ENCODE measurements around the gene DGKB. TPM values are rescaled to one million over a fixed set of nuclear protein-coding genes. Genes with fewer than 3 reads are reported as not detected.

DGKB gene
- total and polyA plus RNA-seq, 2 donors (not counting 1 experiment from before 2014, with no cell fraction given), result 0.31 TPM; not detected in 1

GRCh38 chr7:14759785-14760184 is 142.8 kb downstream of the DGKB start:
- no peaks in the 10 kb centered on the region for H4K20me1 ChIP-seq (ENCODE audit: control insufficient read depth, extremely low read depth, insufficient read depth, low read length)
- no peak overlapping the region for H2AFZ ChIP-seq (ENCODE audit: low read length)
- no peaks in the 10 kb centered on the region for H3K9me3 ChIP-seq (ENCODE audit: control insufficient read depth, insufficient read depth, low read depth, low read length)
- no peak for TF ChIP-seq EZH2 (IDR thresholded peaks at IDR 0.05; ENCODE audit: low read length, missing control alignments)
- TF ChIP-seq, protein P1, sequence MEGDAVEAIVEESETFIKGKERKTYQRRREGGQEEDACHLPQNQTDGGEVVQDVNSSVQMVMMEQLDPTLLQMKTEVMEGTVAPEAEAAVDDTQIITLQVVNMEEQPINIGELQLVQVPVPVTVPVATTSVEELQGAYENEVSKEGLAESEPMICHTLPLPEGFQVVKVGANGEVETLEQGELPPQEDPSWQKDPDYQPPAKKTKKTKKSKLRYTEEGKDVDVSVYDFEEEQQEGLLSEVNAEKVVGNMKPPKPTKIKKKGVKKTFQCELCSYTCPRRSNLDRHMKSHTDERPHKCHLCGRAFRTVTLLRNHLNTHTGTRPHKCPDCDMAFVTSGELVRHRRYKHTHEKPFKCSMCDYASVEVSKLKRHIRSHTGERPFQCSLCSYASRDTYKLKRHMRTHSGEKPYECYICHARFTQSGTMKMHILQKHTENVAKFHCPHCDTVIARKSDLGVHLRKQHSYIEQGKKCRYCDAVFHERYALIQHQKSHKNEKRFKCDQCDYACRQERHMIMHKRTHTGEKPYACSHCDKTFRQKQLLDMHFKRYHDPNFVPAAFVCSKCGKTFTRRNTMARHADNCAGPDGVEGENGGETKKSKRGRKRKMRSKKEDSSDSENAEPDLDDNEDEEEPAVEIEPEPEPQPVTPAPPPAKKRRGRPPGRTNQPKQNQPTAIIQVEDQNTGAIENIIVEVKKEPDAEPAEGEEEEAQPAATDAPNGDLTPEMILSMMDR (conservative IDR thresholded peaks at IDR 0.05 in 1 of 2, IDR thresholded peaks at IDR 0.05 in 1 of 2; ENCODE audit: low read depth in 1 of 2, low read length in 2 of 2), result no peak
- H3K27ac ChIP-seq (ENCODE audit: insufficient read depth, low read length), result no peak overlapping the region
- H3K4me1 ChIP-seq (ENCODE audit: control insufficient read depth, extremely low read depth, insufficient read depth, low read length), result no peaks in the 10 kb centered on the region
- no peaks in the 10 kb centered on the region for H3K36me3 ChIP-seq (ENCODE audit: control insufficient read depth, insufficient read depth, low read length)
- H3K4me2 ChIP-seq (ENCODE audit: extremely low read depth, insufficient read depth, low read length), result no peak overlapping the region
- no peak overlapping the region for H3K9ac ChIP-seq (ENCODE audit: insufficient read depth, low read length)
- no peaks in the 10 kb centered on the region for H3K79me2 ChIP-seq (ENCODE audit: control insufficient read depth, insufficient read depth, low read length)
- no peaks in the 10 kb centered on the region for H3K27me3 ChIP-seq (ENCODE audit: control insufficient read depth, insufficient read depth, low read length)
- no peak overlapping the region for H3K4me3 ChIP-seq (replicated peaks in 1 of 4; ENCODE audit: control extremely low read depth in 1 of 4, insufficient read depth in 1 of 4, low read depth in 3 of 4, low read length in 4 of 4)
- DNase-seq (ENCODE audit: low read depth in 2 of 2), result peak in 1 of 2 donors; percentile 10

DNA sequence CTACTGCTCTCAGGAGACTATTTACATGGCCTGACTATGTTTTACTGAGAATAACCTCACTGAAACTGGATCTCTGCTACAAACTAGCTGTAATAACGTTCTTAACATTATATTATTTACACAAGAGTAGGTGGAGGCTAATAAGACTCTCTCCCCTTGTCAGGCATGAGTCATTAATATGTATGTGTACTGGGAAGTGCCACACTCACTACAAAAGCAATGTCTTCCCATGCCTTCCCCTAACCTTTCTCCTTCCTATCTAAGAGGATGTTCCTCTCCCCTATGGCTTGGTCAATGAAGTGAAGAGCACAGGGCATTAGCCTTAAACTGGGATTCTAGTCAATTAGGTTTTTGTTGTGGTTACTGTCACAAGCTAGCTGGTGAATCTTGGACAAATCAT is 147.9 kb downstream of the DGKB start:
- no peak overlapping the region for H3K4me3 ChIP-seq (replicated peaks in 1 of 4; ENCODE audit: control extremely low read depth in 1 of 4, insufficient read depth in 1 of 4, low read depth in 3 of 4, low read length in 4 of 4)
- no peaks in the 10 kb centered on the region for H3K79me2 ChIP-seq (ENCODE audit: control insufficient read depth, insufficient read depth, low read length)
- H3K4me1 ChIP-seq (ENCODE audit: control insufficient read depth, extremely low read depth, insufficient read depth, low read length), result no peaks in the 10 kb centered on the region
- no peak overlapping the region for H3K4me2 ChIP-seq (ENCODE audit: extremely low read depth, insufficient read depth, low read length)
- H4K20me1 ChIP-seq (ENCODE audit: control insufficient read depth, extremely low read depth, insufficient read depth, low read length), result no peaks in the 10 kb centered on the region
- no peak overlapping the region for H3K9ac ChIP-seq (ENCODE audit: insufficient read depth, low read length)
- H3K27ac ChIP-seq (ENCODE audit: insufficient read depth, low read length), result no peak overlapping the region
- TF ChIP-seq, protein P1 (conservative IDR thresholded peaks at IDR 0.05 in 1 of 2, IDR thresholded peaks at IDR 0.05 in 1 of 2; ENCODE audit: low read depth in 1 of 2, low read length in 2 of 2), result no peak
- no peak for TF ChIP-seq EZH2 (IDR thresholded peaks at IDR 0.05; ENCODE audit: low read length, missing control alignments)
- no peaks in the 10 kb centered on the region for H3K9me3 ChIP-seq (ENCODE audit: control insufficient read depth, insufficient read depth, low read depth, low read length)
- H2AFZ ChIP-seq (ENCODE audit: low read length), result no peak overlapping the region
- DNase-seq (ENCODE audit: low read depth in 2 of 2), result peak; percentile 67 to 76
- H3K36me3 ChIP-seq (ENCODE audit: control insufficient read depth, insufficient read depth, low read length), result no peaks in the 10 kb centered on the region
- no peaks in the 10 kb centered on the region for H3K27me3 ChIP-seq (ENCODE audit: control insufficient read depth, insufficient read depth, low read length)

DNA sequence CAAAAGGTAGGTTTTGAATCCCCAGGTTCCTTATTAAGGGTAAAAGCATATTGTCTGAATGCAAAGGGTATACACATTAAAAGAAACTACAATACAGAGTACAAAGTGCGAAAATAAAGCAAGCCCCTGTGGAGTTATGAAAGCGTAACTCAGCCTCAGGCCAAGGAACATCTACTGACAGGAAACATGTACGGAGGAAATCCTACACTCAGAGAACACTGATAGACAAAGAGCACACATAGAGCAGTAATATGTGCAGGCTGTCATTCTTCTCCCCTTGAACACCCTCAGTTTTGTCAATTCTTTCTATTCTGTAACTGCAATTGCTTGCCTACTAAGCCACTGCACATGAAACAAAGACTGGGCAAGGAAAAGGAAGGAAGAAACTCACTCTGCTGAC is 150.2 kb downstream of the DGKB start:
- H3K9me3 ChIP-seq (ENCODE audit: control insufficient read depth, insufficient read depth, low read depth, low read length), result no peaks in the 10 kb centered on the region
- H3K27me3 ChIP-seq (ENCODE audit: control insufficient read depth, insufficient read depth, low read length), result no peaks in the 10 kb centered on the region
- H3K79me2 ChIP-seq (ENCODE audit: control insufficient read depth, insufficient read depth, low read length), result no peaks in the 10 kb centered on the region
- no peaks in the 10 kb centered on the region for H4K20me1 ChIP-seq (ENCODE audit: control insufficient read depth, extremely low read depth, insufficient read depth, low read length)
- no peaks in the 10 kb centered on the region for H3K36me3 ChIP-seq (ENCODE audit: control insufficient read depth, insufficient read depth, low read length)
- no peak for DNase-seq (ENCODE audit: low read depth in 2 of 2)
- H3K9ac ChIP-seq (ENCODE audit: insufficient read depth, low read length), result no peak overlapping the region
- no peak overlapping the region for H3K4me3 ChIP-seq (replicated peaks in 1 of 4; ENCODE audit: control extremely low read depth in 1 of 4, insufficient read depth in 1 of 4, low read depth in 3 of 4, low read length in 4 of 4)
- no peak for TF ChIP-seq EZH2 (IDR thresholded peaks at IDR 0.05; ENCODE audit: low read length, missing control alignments)
- TF ChIP-seq, protein P1 (conservative IDR thresholded peaks at IDR 0.05 in 1 of 2, IDR thresholded peaks at IDR 0.05 in 1 of 2; ENCODE audit: low read depth in 1 of 2, low read length in 2 of 2), result no peak
- H3K4me2 ChIP-seq (ENCODE audit: extremely low read depth, insufficient read depth, low read length), result no peak overlapping the region
- no peak overlapping the region for H3K27ac ChIP-seq (ENCODE audit: insufficient read depth, low read length)
- no peaks in the 10 kb centered on the region for H3K4me1 ChIP-seq (ENCODE audit: control insufficient read depth, extremely low read depth, insufficient read depth, low read length)
- H2AFZ ChIP-seq (ENCODE audit: low read length), result no peak overlapping the region
